ENCODE results near the gene ANKRD55.

- TF ChIP-seq EZH2 (IDR thresholded peaks at IDR 0.05; ENCODE audit: low read depth) = no peak
- no peak for TF ChIP-seq CTCF (conservative IDR thresholded peaks at IDR 0.05)
Measured at GRCh38 chr5:56055859-56056258, 177.3 kb downstream of the ANKRD55 start.

All from PC-9 (cell line).